ENCODE data around the gene IMMP2L.

- TF ChIP-seq SP1 (IDR thresholded peaks at IDR 0.05) (no peak), NFRKB (IDR thresholded peaks at IDR 0.05) (no peak), L3MBTL2 (conservative IDR thresholded peaks at IDR 0.05) (no peak), FOXK2 (IDR thresholded peaks at IDR 0.05) (no peak), HDGF (IDR thresholded peaks at IDR 0.05; ENCODE audit: borderline replicate concordance) (no peak), FOXM1 (IDR thresholded peaks at IDR 0.05; ENCODE audit: borderline replicate concordance) (no peak), ELF4 (IDR thresholded peaks at IDR 0.05) (no peak), CTBP1 (IDR thresholded peaks at IDR 0.05; ENCODE audit: borderline replicate concordance) (no peak), ZNF384 (IDR thresholded peaks at IDR 0.05) (no peak), ARNT (IDR thresholded peaks at IDR 0.05) (no peak), TARDBP (IDR thresholded peaks at IDR 0.05) (no peak)
Measured at GRCh38 chr7:111268941-111269340, 293.4 kb downstream of the IMMP2L start.
